OCI-LY1 (cell line): Measurements from ENCODE around the gene RHBDL1.

Experiments used
- H2AFZ ChIP-seq: fragments of 200-600 bp; sonication (generic), shearing (Covaris generic); 2 replicates; pipeline ENCODE4 v1.6.0; 2014; ENCODE audit warnings: antibody characterized with exemption, mild to moderate bottlenecking, low read length
- H3F3A ChIP-seq: fragments of 200-600 bp; sonication (generic), shearing (Covaris generic); 2 replicates; pipeline ENCODE4 v1.6.0; 2014; ENCODE audit warnings: mild to moderate bottlenecking, antibody characterized with exemption, low read length, moderate library complexity; ENCODE audit not compliant: insufficient read depth
- H3K27ac ChIP-seq: fragments of 200-600 bp; sonication (generic); 2 replicates; pipeline ENCODE4 v1.5.1; 2014; ENCODE audit warnings: low read length, mixed run types, mild to moderate bottlenecking, low read depth; ENCODE audit not compliant: poor library complexity, severe bottlenecking
- H3K27me3 ChIP-seq: fragments of 200-600 bp; sonication (generic); 2 replicates; pipeline ENCODE4 v1.6.0; 2014; ENCODE audit warnings: antibody characterized with exemption, mild to moderate bottlenecking, low read length, moderate library complexity; ENCODE audit not compliant: insufficient read depth
- H3K36me3 ChIP-seq: fragments of 200-600 bp; sonication (generic); 2 replicates; pipeline ENCODE4 v1.6.1; 2014; ENCODE audit warnings: mild to moderate bottlenecking, antibody characterized with exemption, low read length, moderate library complexity, mixed read lengths; ENCODE audit not compliant: insufficient read depth
- H3K4me1 ChIP-seq: fragments of 200-600 bp; sonication (generic); 2 replicates; pipeline ENCODE4 v1.5.1; 2014; ENCODE audit warnings: mild to moderate bottlenecking, low read length, moderate library complexity; ENCODE audit not compliant: insufficient read depth, severe bottlenecking
- H3K4me2 ChIP-seq: fragments of 200-600 bp; sonication (generic), shearing (Covaris generic); 2 replicates; pipeline ENCODE4 v1.6.1; 2014; ENCODE audit warnings: low read length
- H3K4me3 ChIP-seq: fragments of 200-600 bp; sonication (generic); 2 replicates; pipeline ENCODE4 v1.5.1; 2014; ENCODE audit warnings: low read length, low read depth, mild to moderate bottlenecking, mixed read lengths; ENCODE audit not compliant: poor library complexity, severe bottlenecking
- H3K79me2 ChIP-seq: fragments of 200-600 bp; shearing (Covaris generic); 2 replicates; pipeline ENCODE4 v1.6.1; 2016; ENCODE audit warnings: mixed run types, low read length, mixed read lengths; ENCODE audit not compliant: insufficient read depth
- H3K9ac ChIP-seq: fragments of 200-600 bp; sonication (generic), shearing (Covaris generic); 2 replicates; pipeline ENCODE4 v1.6.1; 2014; ENCODE audit warnings: mild to moderate bottlenecking, low read length, mixed read lengths
- H3K9me2 ChIP-seq: fragments of 200-600 bp; sonication (generic), shearing (Covaris generic); 2 replicates; pipeline ENCODE4 v1.6.1; 2014; ENCODE audit warnings: low read depth, mild to moderate bottlenecking, low read length, mixed read lengths
- H3K9me3 ChIP-seq: fragments of 200-600 bp; shearing (Covaris generic); 2 replicates; pipeline ENCODE4 v1.6.1; 2014; ENCODE audit warnings: low read length, mixed read lengths
- H4K20me1 ChIP-seq: fragments of 200-600 bp; sonication (generic), shearing (Covaris generic); 2 replicates; pipeline ENCODE4 v1.6.0; 2016; ENCODE audit warnings: mild to moderate bottlenecking, low read length; ENCODE audit not compliant: insufficient read depth
- EZH2 ChIP-seq: fragments of 200-600 bp; sonication (generic), shearing (Covaris generic); IDR thresholded peaks from 2 replicates; pipeline ENCODE4 v1.8.0; 2017; ENCODE audit warnings: borderline replicate concordance, mixed run types, mild to moderate bottlenecking, antibody characterized with exemption, low read length, moderate library complexity, mixed read lengths
- TF ChIP-seq, protein P1 (sequence below): fragments of 200-600 bp; sonication (generic), shearing (Covaris generic); IDR thresholded peaks from 2 replicates; pipeline ENCODE4 v1.5.1; 2017; ENCODE audit warnings: mild to moderate bottlenecking, antibody characterized with exemption, low read length, moderate library complexity, mixed read lengths

Gene RHBDL1

GRCh38 chr16:719815-720446 lies 44.5 kb downstream of the RHBDL1 start:
- no peaks in the 10 kb centered on the region for H3K79me2 ChIP-seq
- no peaks in the 10 kb centered on the region for H3K9me2 ChIP-seq
- H3F3A ChIP-seq: no peaks in the 10 kb centered on the region
- H3K4me2 ChIP-seq: peak overlapping the region; percentile 93
- no peaks in the 10 kb centered on the region for H3K9me3 ChIP-seq
- no peaks in the 10 kb centered on the region for H4K20me1 ChIP-seq
- H3K4me1 ChIP-seq: peaks cover 36% of the 10 kb centered on the region
- H3K9ac ChIP-seq: peak overlapping the region; percentile 93
- peak overlapping the region; percentile 89 for H3K4me3 ChIP-seq
- peaks cover 8% of the 10 kb centered on the region for H3K36me3 ChIP-seq
- peaks cover 12% of the 10 kb centered on the region for H3K27me3 ChIP-seq
- no peak overlapping the region for H2AFZ ChIP-seq
- no peak overlapping the region for H3K27ac ChIP-seq
- TF ChIP-seq, protein P1, sequence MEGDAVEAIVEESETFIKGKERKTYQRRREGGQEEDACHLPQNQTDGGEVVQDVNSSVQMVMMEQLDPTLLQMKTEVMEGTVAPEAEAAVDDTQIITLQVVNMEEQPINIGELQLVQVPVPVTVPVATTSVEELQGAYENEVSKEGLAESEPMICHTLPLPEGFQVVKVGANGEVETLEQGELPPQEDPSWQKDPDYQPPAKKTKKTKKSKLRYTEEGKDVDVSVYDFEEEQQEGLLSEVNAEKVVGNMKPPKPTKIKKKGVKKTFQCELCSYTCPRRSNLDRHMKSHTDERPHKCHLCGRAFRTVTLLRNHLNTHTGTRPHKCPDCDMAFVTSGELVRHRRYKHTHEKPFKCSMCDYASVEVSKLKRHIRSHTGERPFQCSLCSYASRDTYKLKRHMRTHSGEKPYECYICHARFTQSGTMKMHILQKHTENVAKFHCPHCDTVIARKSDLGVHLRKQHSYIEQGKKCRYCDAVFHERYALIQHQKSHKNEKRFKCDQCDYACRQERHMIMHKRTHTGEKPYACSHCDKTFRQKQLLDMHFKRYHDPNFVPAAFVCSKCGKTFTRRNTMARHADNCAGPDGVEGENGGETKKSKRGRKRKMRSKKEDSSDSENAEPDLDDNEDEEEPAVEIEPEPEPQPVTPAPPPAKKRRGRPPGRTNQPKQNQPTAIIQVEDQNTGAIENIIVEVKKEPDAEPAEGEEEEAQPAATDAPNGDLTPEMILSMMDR: peak; percentile 6; the same call in 1 of the 2 replicates
- TF ChIP-seq EZH2: no peak

DNA sequence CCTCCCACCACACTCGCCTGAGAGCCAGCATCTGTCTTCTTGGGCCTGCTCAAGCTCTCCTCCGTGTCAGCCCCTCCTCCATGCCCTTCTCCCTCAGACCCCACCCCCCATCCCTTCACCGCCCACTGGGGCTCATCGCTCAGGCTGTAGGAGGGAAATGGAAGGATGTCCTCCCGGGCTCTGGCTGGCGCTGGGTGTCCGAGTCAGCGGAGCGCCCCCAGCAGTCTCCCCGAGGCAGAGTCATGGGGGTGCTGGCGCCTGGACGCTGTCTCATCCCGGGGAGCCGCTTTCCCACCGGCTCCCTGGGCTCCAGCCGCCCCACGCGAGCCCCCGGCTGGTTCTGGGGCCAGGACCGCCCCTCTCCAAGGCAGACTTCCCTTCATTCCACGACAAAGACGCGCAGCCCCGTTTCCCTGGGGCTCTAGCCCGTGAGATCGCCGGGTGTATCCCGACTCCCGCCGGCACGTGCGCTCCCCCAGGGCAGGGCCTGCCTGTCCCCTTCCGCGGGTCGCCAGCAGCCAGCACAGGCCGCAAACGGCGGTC lies 45.0 kb downstream of the RHBDL1 start:
- no peaks in the 10 kb centered on the region for H3K9me3 ChIP-seq
- H3K27me3 ChIP-seq: peaks cover 12% of the 10 kb centered on the region
- H3K4me3 ChIP-seq: peak overlapping the region; percentile 89
- H4K20me1 ChIP-seq: no peaks in the 10 kb centered on the region
- H3K9ac ChIP-seq: peak overlapping the region; percentile 93
- H3K9me2 ChIP-seq: no peaks in the 10 kb centered on the region
- H3K4me2 ChIP-seq: peak overlapping the region; percentile 93
- no peaks in the 10 kb centered on the region for H3K79me2 ChIP-seq
- no peak for TF ChIP-seq EZH2
- TF ChIP-seq, protein P1: peak; percentile 32; the same call in 1 of the 2 replicates
- peaks cover 31% of the 10 kb centered on the region for H3K4me1 ChIP-seq
- H3K36me3 ChIP-seq: peaks cover 8% of the 10 kb centered on the region
- peak overlapping the region; percentile 68 for H3K27ac ChIP-seq
- H2AFZ ChIP-seq: no peak overlapping the region
- H3F3A ChIP-seq: no peaks in the 10 kb centered on the region

GRCh38 chr16:720990-721764 lies 45.7 kb downstream of the RHBDL1 start, which contains the start of gene ANTKMT:
ANTKMT (plus strand) TSS chr16:721146; CDS start chr16:721275, 129 bp downstream.
- Histone ChIP-seq H3K9me3 (no peaks in the 10 kb centered on the region), H3K9ac (peak within 1 kb of the TSS; percentile 93), H3K27ac (peak within 1 kb of the TSS; percentile 68), H3K9me2 (no peaks in the 10 kb centered on the region), H2AFZ (no peak within 1 kb of the TSS), H3K27me3 (peaks cover 9% of the 10 kb centered on the region), H3K36me3 (peaks cover 8% of the 10 kb centered on the region), H3K4me1 (peaks cover 33% of the 10 kb centered on the region), H4K20me1 (no peaks in the 10 kb centered on the region), H3K4me3 (peak within 1 kb of the TSS; percentile 89), H3K79me2 (no peaks in the 10 kb centered on the region), H3K4me2 (peak within 1 kb of the TSS; percentile 93), H3F3A (peaks cover 2% of the 10 kb centered on the region; the same call in 1 of the 2 replicates)
- TF ChIP-seq, protein P1: no peak
- no peak for TF ChIP-seq EZH2
